ENCODE data around the gene SOX5. TPM values are rescaled to one million over a fixed set of nuclear protein-coding genes. Genes with fewer than 3 reads are reported as not detected.

The SOX5 gene
- total and polyA plus RNA-seq, 12 donors: 0.17 to 4.3 (median 2.4) TPM

- no peaks in the 10 kb centered on the region for H3K4me1 ChIP-seq
- no peak overlapping the region for H3K4me3 ChIP-seq
- H3K27ac ChIP-seq: no peak overlapping the region
- no peaks in the 10 kb centered on the region for H3K36me3 ChIP-seq
- WGBS, 2 donors: 94 to 97% methylated on average over 1 of the region's 1 CpG
- intact Hi-C loops (cut with DNase I): no loop called here
- H3K27me3 ChIP-seq: no peaks in the 10 kb centered on the region
- DNase-seq (no peak), ATAC-seq (no peak)
- H3K9me3 ChIP-seq: no peaks in the 10 kb centered on the region
- TF ChIP-seq CTCF (IDR thresholded peaks at IDR 0.05): no peak
Measured at GRCh38 chr12:23533699-23534098, 415.8 kb downstream of the SOX5 start.

GRCh38 chr12:23533265-23533664, 416.2 kb downstream of the SOX5 start:
- no peak for TF ChIP-seq CTCF (IDR thresholded peaks at IDR 0.05)
- Histone ChIP-seq H3K4me3 (no peak overlapping the region), H3K4me1 (no peaks in the 10 kb centered on the region), H3K27me3 (no peaks in the 10 kb centered on the region), H3K9me3 (no peaks in the 10 kb centered on the region), H3K36me3 (no peaks in the 10 kb centered on the region), H3K27ac (no peak overlapping the region)
- DNase-seq (no peak), ATAC-seq (no peak)
- intact Hi-C loops (cut with DNase I): no loop called here

GRCh38 chr12:23528316-23528715, 421.2 kb downstream of the SOX5 start:
- Histone ChIP-seq H3K27me3 (no peaks in the 10 kb centered on the region), H3K27ac (no peak overlapping the region), H3K36me3 (no peaks in the 10 kb centered on the region), H3K4me1 (no peaks in the 10 kb centered on the region), H3K4me3 (no peak overlapping the region), H3K9me3 (peaks cover 0 to 25% (median 0%) of the 10 kb centered on the region in 11 donors)
- no peak for DNase-seq
- TF ChIP-seq CTCF (IDR thresholded peaks at IDR 0.05): no peak
- intact Hi-C loops (cut with DNase I): no loop called here
- WGBS, 2 donors: 92 to 96% methylated on average over 1 of the region's 1 CpG
- ATAC-seq: no peak

- no peak for ATAC-seq
- intact Hi-C loops (cut with DNase I): no loop called here
- Histone ChIP-seq H3K27me3 (no peaks in the 10 kb centered on the region), H3K9me3 (peaks cover 0 to 40% (median 3%) of the 10 kb centered on the region in 11 donors), H3K4me3 (no peak overlapping the region), H3K36me3 (no peaks in the 10 kb centered on the region), H3K27ac (no peak overlapping the region), H3K4me1 (no peaks in the 10 kb centered on the region)
- WGBS, 2 donors: 80 to 87% methylated on average over 5 of the region's 5 CpGs
- TF ChIP-seq CTCF (IDR thresholded peaks at IDR 0.05): no peak
- no peak for DNase-seq
Measured at GRCh38 chr12:23525450-23526072, 423.9 kb downstream of the SOX5 start.

All from heart right ventricle (tissue), 16 donors.